IMR-90 (cell line): ENCODE results near the gene CSTB.

Source experiments
- BHLHE40 ChIP-seq: fragments of 150-350 bp; IDR thresholded peaks from 2 replicates; pipeline ENCODE4 v1.6.1; 2016; ENCODE audit warnings: mild to moderate bottlenecking, low read depth, low read length
- CEBPB ChIP-seq: IDR thresholded peaks from 2 replicates; pipeline ENCODE4 v1.6.1; 2012; ENCODE audit warnings: low read depth, low read length, improper control_type of control experiment
- CHD1 ChIP-seq: IDR thresholded peaks from 2 replicates; pipeline ENCODE4 v1.6.1; 2012; ENCODE audit warnings: low read depth, low read length, improper control_type of control experiment
- MAFK ChIP-seq: IDR thresholded peaks from 2 replicates; pipeline ENCODE4 v1.6.1; 2012; ENCODE audit warnings: low read depth, low read length, improper control_type of control experiment
- MAZ ChIP-seq: IDR thresholded peaks from 2 replicates; pipeline ENCODE4 v1.6.1; 2012; ENCODE audit warnings: low read depth, mild to moderate bottlenecking, low read length, improper control_type of control experiment, moderate library complexity, borderline replicate concordance
- MXI1 ChIP-seq: IDR thresholded peaks from 2 replicates; pipeline ENCODE4 v1.6.1; 2012; ENCODE audit warnings: low read depth, mild to moderate bottlenecking, low read length, moderate library complexity, borderline replicate concordance
- POLR2A ChIP-seq: IDR thresholded peaks from 2 replicates; pipeline ENCODE4 v1.6.1; 2012; ENCODE audit warnings: mild to moderate bottlenecking, low read depth, low read length
- RAD21 ChIP-seq: IDR thresholded peaks from 2 replicates; pipeline ENCODE4 v1.6.1; 2012; ENCODE audit warnings: low read length, improper control_type of control experiment
- TF ChIP-seq, protein P1 (sequence below): conservative IDR thresholded peaks from 2 replicates; pipeline ENCODE4 v1.5.1; 2012; ENCODE audit warnings: mild to moderate bottlenecking, low read depth, low read length, improper control_type of control experiment
- TF ChIP-seq, protein P2 (sequence below): fragments of 150-350 bp; IDR thresholded peaks from 2 replicates; pipeline ENCODE4 v1.6.1; 2017; ENCODE audit warnings: mild to moderate bottlenecking, antibody characterized with exemption, low read length, low read depth

DNA sequence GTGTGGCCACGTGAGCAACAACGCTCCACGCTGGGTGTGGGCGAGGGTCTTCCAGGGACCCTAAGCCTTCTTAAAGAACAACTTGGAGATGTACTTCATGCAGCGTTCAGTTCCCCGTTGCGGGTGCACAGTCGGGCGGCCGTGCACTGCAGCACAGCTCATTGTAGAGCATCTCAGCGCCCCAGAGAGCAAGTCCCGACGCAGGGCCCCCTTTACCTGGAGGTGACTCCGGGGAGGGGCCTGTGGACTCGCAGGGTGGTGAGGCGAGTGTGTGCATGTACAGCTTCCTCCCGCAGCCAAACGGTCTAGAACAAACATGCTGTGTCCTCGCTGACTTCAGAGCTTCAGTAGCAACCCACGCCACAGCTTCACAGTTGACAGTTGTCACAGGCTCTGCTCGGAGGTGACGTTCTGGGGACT is 32.7 kb upstream of the CSTB start:
- TF ChIP-seq, protein P1, sequence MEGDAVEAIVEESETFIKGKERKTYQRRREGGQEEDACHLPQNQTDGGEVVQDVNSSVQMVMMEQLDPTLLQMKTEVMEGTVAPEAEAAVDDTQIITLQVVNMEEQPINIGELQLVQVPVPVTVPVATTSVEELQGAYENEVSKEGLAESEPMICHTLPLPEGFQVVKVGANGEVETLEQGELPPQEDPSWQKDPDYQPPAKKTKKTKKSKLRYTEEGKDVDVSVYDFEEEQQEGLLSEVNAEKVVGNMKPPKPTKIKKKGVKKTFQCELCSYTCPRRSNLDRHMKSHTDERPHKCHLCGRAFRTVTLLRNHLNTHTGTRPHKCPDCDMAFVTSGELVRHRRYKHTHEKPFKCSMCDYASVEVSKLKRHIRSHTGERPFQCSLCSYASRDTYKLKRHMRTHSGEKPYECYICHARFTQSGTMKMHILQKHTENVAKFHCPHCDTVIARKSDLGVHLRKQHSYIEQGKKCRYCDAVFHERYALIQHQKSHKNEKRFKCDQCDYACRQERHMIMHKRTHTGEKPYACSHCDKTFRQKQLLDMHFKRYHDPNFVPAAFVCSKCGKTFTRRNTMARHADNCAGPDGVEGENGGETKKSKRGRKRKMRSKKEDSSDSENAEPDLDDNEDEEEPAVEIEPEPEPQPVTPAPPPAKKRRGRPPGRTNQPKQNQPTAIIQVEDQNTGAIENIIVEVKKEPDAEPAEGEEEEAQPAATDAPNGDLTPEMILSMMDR = no peak
- no peak for TF ChIP-seq CEBPB
- TF ChIP-seq RAD21 = no peak
- TF ChIP-seq POLR2A = no peak
- no peak for TF ChIP-seq BHLHE40
- TF ChIP-seq, protein P2, sequence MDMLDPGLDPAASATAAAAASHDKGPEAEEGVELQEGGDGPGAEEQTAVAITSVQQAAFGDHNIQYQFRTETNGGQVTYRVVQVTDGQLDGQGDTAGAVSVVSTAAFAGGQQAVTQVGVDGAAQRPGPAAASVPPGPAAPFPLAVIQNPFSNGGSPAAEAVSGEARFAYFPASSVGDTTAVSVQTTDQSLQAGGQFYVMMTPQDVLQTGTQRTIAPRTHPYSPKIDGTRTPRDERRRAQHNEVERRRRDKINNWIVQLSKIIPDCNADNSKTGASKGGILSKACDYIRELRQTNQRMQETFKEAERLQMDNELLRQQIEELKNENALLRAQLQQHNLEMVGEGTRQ = no peak
- TF ChIP-seq CHD1 = no peak
- no peak for TF ChIP-seq MXI1
- no peak for TF ChIP-seq MAZ
- no peak for TF ChIP-seq MAFK
